ENCODE measurements around the gene ARPC4.
A peak's percentile ranks its signal among the peaks of the same experiment; 100 is the strongest.

DNA sequence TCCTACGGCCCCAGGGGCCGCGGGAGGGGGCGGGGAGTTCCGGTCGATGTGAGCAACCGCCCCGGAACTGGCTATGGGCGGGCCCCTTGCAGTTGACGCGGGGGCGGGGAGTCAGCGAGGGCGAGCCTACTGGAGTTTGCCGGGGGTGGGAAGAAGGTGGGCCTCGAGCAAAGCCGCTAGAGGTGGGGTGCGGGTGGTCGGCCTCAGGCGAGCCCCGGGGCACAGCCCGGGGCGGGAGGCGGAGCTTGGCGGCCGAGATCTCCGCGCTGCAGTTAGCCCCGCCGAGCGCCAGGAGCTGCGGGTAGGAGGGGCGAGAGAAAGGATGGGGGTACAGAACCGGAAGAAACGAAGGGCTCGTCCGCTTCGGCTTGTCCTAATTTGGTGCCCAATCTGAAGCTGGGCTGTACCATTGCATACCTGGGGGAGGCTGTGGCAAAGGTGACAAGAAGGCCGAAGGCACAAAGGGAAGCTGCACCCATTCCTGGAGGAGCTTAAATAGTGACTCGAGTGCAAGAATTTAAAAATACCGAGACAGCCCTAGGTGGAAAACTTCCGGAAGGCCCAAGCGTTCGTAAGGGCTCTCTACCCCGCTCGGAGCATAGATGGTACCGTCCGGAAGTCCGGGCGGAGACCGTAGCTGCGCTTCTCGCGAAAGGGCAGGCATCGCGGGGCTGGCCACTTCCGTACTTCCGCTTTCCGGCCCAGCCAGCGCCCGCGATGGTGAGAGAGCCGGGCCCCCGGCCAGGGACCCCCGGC lies at the start of gene ARPC4, which contains the start of gene TADA3:
- TF ChIP-seq, protein P1, sequence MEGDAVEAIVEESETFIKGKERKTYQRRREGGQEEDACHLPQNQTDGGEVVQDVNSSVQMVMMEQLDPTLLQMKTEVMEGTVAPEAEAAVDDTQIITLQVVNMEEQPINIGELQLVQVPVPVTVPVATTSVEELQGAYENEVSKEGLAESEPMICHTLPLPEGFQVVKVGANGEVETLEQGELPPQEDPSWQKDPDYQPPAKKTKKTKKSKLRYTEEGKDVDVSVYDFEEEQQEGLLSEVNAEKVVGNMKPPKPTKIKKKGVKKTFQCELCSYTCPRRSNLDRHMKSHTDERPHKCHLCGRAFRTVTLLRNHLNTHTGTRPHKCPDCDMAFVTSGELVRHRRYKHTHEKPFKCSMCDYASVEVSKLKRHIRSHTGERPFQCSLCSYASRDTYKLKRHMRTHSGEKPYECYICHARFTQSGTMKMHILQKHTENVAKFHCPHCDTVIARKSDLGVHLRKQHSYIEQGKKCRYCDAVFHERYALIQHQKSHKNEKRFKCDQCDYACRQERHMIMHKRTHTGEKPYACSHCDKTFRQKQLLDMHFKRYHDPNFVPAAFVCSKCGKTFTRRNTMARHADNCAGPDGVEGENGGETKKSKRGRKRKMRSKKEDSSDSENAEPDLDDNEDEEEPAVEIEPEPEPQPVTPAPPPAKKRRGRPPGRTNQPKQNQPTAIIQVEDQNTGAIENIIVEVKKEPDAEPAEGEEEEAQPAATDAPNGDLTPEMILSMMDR (IDR thresholded peaks at IDR 0.05), result no peak
- TF ChIP-seq POLR2A (IDR thresholded peaks at IDR 0.05), result peak; percentile 71
